H1 (cell line): Measurements from ENCODE around the gene RPL37A. TPM values are rescaled to one million over a fixed set of nuclear protein-coding genes. Genes with fewer than 3 reads are reported as not detected.

ENCODE experiments used
- ASH2L ChIP-seq: fragments of 200-600, 300-600 bp; sonication (generic); IDR thresholded peaks from one replicate; pipeline ENCODE4 v1.7.1; 2017; ENCODE audit warnings: low read length
- CHD7 ChIP-seq: fragments of 300-600 bp; sonication (generic); IDR thresholded peaks from 2 replicates; pipeline ENCODE4 v1.7.1; 2012; ENCODE audit warnings: low read length, moderate library complexity, mild to moderate bottlenecking, inconsistent platforms; ENCODE audit not compliant: insufficient replicate concordance
- RAD21 ChIP-seq, 2 experiments: IDR thresholded peaks in 1 of 2; conservative IDR thresholded peaks in 1 of 2; 2 replicates each; pipeline ENCODE4 v1.6.1; 2011; ENCODE audit warnings: low read depth in 2 of 2, low read length in 2 of 2, improper control_type of control experiment in 1 of 2, inconsistent platforms in 1 of 2, mild to moderate bottlenecking in 1 of 2, moderate library complexity in 1 of 2
- YY1 ChIP-seq: IDR thresholded peaks from 2 replicates; pipeline ENCODE4 v1.6.1; 2011; ENCODE audit warnings: low read depth, mild to moderate bottlenecking, low read length
- polyA plus RNA-seq, 7 experiments: library from polyadenylated mRNA; depleted of rRNA in 3 of 7; stranded (reverse) in 5 of 7; unstranded in 2 of 7; fragments of >200 nt in 5 of 7; fragments of 200-250 nt in 2 of 7; gene quantifications; 1 replicate in 5 of 7; 2 replicates in 1 of 7; 4 replicates in 1 of 7; pipeline versions ENCODE4 v1.2.1 to v1.2.3, GENCODE V29; 2011 to 2013; ENCODE audit warnings: missing spikeins in 2 of 7, mixed read lengths in 2 of 7
- total RNA-seq: library from RNA; stranded (reverse); fragmentation: NEBNext Ultra II Directional; extraction: Animal tissue kit (Norgen Biotek cat#: 25700); gene quantifications from 2 replicates; pipeline ENCODE4 v1.2.1, GENCODE V29; 2021

Gene RPL37A
- total and polyA plus RNA-seq, 2 of the 8 experiments (the other 6 are each of a cell fraction or from before 2014, with no cell fraction given), result 1,737 to 3,180 TPM

DNA sequence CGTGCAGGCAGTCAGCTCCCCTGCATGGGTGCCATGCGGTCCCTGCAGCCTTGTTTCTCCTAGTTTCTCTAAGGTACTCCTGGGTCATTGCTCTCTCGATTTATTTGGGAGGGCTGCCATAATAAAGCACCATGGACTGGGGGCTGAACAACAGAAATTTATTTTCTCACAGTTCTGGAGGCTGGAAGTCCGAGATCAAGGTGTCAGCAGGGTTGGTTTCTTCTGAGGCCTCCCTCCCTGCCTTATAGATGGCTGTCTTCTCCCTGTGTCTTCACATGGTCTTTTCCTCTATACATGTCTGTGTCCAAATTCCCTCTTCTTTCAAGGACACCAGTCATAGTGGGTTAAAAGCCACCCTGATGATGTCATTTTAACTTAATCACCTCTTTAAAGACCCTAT, 40.5 kb downstream of the RPL37A start (continued):
- TF ChIP-seq CHD7 (no peak), ASH2L (no peak), RAD21 (IDR thresholded peaks at IDR 0.05 in 1 of 2, conservative IDR thresholded peaks at IDR 0.05 in 1 of 2; ENCODE audit: low read depth in 2 of 2, low read length in 2 of 2) (no peak), YY1 (no peak)
